ENCODE measurements around the gene DUSP5.
A peak's percentile ranks its signal among the peaks of the same experiment; 100 is the strongest.

DUSP5 gene

DNA sequence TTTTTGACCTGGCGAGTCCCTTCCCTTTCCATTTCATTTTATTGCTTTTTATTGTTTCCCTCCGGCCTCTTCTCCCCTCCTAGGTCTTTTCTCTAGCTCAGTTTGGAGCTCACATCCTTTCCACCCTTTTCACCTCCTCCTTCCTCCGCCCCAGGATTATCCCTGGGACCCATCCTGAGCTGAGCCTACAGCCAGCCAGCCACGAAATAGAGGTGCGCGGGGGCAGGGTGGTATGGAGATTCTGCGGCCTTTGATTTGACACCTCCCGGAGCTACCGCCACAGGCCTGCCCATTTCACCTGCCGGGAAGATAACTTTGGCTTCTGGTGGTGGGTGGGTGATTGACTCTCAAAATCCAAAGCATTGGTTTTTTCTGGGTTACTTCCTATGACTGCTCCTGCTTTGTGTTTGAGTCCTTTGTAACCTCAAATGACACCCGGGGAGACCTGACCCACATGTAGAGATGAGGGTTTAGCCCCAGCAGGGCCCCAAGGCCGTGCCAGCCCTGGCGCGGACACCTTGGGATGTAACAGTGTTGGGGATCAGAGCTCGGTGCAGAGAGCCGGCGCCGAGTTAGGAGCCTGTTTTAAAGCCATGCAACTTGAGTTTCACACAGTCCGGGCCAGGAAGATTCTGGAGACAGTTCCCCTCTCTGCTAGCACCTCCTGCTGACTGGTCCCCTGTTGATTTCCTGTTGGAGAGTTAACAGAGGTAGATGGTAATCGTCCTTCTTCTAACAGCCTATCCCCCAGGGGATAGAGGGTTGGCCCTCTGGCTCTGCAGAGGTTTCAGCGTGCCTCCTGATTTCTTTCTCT lies 1.5 kb downstream of the DUSP5 start:
- no peak overlapping the region for H3K27ac ChIP-seq
- H3K4me1 ChIP-seq (ENCODE audit: control insufficient read depth in 1 of 2, insufficient read depth in 1 of 2, low read depth in 1 of 2, low read length in 1 of 2): peaks cover 17 to 33% of the 10 kb centered on the region in 2 experiments
- H3K36me3 ChIP-seq: no peaks in the 10 kb centered on the region

DNA sequence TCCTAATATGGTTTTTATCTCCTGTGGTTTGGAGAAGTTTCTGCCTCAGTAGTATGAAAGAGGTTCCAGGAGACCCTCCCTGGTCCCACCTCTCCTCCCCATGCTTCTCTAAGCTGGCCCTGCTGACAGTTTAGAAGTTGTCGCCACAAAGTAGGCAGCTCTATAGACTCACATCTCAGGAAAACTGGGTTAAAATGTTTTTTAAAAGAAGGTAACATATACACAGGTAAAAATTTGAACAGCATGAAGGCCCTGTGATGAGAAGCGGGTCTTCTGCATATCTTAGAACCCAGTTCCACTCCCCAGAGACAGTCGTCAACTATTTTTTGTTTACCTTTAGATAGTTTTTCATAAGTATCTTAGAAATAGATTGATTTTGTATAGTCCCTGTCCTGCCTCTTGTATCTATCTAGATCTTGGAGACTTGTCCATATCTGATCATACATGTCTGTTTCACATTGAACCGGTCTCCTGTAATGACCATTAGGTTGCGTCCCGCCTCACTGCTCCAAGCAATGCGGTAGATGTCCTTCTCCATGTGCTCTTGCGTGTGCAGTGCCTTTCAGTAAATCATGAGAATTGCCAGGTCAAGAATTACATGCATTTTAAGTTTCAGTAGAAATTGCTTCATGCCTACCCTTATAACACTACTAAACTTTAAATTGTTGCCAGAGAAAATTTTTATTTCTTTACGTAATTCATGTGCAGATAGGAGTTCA lies 2.2 kb downstream of the DUSP5 start:
- Histone ChIP-seq H3K4me3 (ENCODE audit: low read depth in 1 of 2, low read length in 1 of 2) (no peak overlapping the region), H3K27ac (no peak overlapping the region), H3K36me3 (no peaks in the 10 kb centered on the region), H3K27me3 (peaks cover 84% of the 10 kb centered on the region), H3K4me1 (ENCODE audit: control insufficient read depth in 1 of 2, insufficient read depth in 1 of 2, low read depth in 1 of 2, low read length in 1 of 2) (peaks cover 17 to 37% of the 10 kb centered on the region in 2 experiments), H3K9me3 (no peaks in the 10 kb centered on the region)
- TF ChIP-seq, protein P1, sequence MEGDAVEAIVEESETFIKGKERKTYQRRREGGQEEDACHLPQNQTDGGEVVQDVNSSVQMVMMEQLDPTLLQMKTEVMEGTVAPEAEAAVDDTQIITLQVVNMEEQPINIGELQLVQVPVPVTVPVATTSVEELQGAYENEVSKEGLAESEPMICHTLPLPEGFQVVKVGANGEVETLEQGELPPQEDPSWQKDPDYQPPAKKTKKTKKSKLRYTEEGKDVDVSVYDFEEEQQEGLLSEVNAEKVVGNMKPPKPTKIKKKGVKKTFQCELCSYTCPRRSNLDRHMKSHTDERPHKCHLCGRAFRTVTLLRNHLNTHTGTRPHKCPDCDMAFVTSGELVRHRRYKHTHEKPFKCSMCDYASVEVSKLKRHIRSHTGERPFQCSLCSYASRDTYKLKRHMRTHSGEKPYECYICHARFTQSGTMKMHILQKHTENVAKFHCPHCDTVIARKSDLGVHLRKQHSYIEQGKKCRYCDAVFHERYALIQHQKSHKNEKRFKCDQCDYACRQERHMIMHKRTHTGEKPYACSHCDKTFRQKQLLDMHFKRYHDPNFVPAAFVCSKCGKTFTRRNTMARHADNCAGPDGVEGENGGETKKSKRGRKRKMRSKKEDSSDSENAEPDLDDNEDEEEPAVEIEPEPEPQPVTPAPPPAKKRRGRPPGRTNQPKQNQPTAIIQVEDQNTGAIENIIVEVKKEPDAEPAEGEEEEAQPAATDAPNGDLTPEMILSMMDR (IDR thresholded peaks at IDR 0.05): no peak

More for the DNA sequence above, 1.5 kb downstream of the DUSP5 start:
- H3K27me3 ChIP-seq: peaks cover 91% of the 10 kb centered on the region
- TF ChIP-seq, protein P1 (IDR thresholded peaks at IDR 0.05): no peak
- H3K9me3 ChIP-seq: no peaks in the 10 kb centered on the region
- H3K4me3 ChIP-seq (ENCODE audit: low read depth in 1 of 2, low read length in 1 of 2): peak overlapping the region; percentile 63 to 74

DNA sequence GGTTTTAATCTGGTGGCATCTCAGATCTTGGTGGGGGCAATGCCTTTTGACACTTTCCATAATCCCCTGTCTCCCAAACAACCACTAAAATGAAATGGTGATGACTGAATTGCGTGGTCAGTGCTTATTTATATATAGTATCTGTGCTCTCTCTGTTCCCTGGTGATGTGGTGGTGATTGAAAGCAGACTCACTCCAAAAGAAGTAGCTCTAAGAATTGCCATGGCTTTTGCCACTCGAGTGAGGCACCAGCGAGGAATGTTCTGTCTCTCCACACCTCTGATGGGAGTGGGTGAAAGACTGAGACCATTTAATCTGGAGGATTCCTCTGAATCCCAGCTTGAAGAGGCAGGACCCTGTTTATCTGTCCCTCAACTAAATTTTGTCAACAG lies 2.8 kb downstream of the DUSP5 start:
- H3K9me3 ChIP-seq: no peaks in the 10 kb centered on the region
- TF ChIP-seq, protein P1 (IDR thresholded peaks at IDR 0.05): no peak
- no peak overlapping the region for H3K27ac ChIP-seq
- H3K36me3 ChIP-seq: no peaks in the 10 kb centered on the region
- no peak overlapping the region for H3K4me3 ChIP-seq (ENCODE audit: low read depth in 1 of 2, low read length in 1 of 2)
- peaks cover 81% of the 10 kb centered on the region for H3K27me3 ChIP-seq
- peaks cover 17 to 37% of the 10 kb centered on the region in 2 experiments for H3K4me1 ChIP-seq (ENCODE audit: control insufficient read depth in 1 of 2, insufficient read depth in 1 of 2, low read depth in 1 of 2, low read length in 1 of 2)

DNA sequence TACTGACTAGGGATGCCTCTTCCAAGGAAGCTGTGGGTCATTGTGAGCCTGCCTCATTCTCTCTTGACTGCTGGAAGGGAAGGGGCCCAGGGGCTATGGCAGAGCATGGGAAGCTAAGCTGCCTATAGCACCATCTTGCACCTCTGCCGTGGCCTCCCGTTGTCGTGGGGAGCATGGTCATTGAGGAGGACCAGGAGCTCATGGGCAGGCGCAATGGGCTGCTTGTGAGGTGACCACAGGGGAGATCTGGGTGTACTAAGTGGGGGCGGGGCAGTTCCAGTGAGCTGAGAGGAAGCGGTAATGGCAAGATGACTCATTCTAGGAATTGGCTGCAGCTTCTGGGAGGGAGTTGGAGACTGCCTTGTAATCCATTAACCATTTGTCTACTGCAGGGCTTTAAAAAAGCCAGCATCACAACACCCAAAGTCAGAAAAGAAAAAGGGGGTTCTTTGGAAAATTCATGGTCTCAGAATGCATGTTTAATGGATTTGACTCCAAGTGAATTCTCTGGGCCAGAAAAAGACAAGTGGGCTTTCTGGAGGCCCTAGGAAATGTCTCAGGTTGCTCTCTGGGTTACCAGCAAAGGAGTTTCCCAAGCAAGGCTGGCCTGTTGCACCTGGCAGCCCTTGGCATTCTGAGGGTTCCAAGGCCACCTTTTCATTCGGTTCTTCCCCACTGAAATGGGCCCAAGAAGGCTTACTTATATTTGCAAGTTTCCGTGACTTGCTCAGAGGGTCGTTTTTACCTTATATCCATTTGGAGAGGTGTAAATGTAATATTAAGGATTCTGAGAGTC lies 3.6 kb downstream of the DUSP5 start:
- peaks cover 73% of the 10 kb centered on the region for H3K27me3 ChIP-seq
- no peaks in the 10 kb centered on the region for H3K9me3 ChIP-seq
- H3K4me3 ChIP-seq (ENCODE audit: low read depth in 1 of 2, low read length in 1 of 2): no peak overlapping the region
- no peak overlapping the region for H3K27ac ChIP-seq
- H3K36me3 ChIP-seq: no peaks in the 10 kb centered on the region
- TF ChIP-seq, protein P1 (IDR thresholded peaks at IDR 0.05): no peak
- H3K4me1 ChIP-seq (ENCODE audit: control insufficient read depth in 1 of 2, insufficient read depth in 1 of 2, low read depth in 1 of 2, low read length in 1 of 2): peaks cover 17 to 37% of the 10 kb centered on the region in 2 experiments

DNA sequence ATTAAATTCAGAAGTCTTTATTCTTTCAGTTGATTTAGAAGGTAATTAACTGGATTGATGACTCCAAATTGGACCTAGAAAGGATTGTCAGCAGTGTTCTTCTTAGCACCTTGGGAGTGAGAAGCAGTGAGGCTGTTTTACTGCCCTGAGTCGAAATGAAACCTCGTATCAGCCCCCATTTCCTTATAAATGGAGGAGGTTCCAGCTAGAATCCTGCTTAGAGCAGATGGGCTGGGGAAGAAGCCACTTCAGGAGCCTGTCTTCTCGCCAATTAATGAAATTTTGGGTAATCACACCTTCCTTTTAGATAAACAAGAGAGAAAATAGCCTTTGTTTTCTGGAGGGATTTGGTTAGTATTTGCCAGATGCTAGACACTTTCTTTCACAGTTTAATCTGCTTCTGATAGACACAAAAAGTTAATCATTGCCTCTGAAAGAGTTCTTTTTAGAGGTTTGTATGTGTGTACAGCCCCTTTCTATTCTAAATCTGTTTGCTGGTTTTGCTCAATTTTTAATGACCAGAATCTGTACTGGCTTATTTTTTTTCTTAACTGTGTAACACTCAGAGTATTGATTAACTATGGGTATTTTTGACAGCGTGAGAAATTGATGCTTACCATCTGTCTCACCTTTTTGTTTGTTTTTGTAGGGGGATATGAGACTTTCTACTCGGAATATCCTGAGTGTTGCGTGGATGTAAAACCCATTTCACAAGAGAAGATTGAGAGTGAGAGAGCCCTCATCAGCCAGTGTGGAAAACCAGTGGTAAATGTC lies 4.6 kb downstream of the DUSP5 start:
- TF ChIP-seq, protein P1 (IDR thresholded peaks at IDR 0.05): no peak
- H3K4me1 ChIP-seq (ENCODE audit: control insufficient read depth in 1 of 2, insufficient read depth in 1 of 2, low read depth in 1 of 2, low read length in 1 of 2): peaks cover 12 to 32% of the 10 kb centered on the region in 2 experiments
- H3K27ac ChIP-seq: no peak overlapping the region
- H3K36me3 ChIP-seq: no peaks in the 10 kb centered on the region
- H3K9me3 ChIP-seq: no peaks in the 10 kb centered on the region
- H3K27me3 ChIP-seq: peaks cover 64% of the 10 kb centered on the region
- no peak overlapping the region for H3K4me3 ChIP-seq (ENCODE audit: low read depth in 1 of 2, low read length in 1 of 2)

Measured in neutrophil (primary cell).